GM12873 (cell line): ENCODE results near the gene PXYLP1.

ENCODE experiments used
- CTCF ChIP-seq: IDR thresholded peaks from 2 replicates; pipeline ENCODE4 v1.5.1; 2012; ENCODE audit warnings: low read depth, mild to moderate bottlenecking, moderate library complexity, low read length, control low read depth; ENCODE audit not compliant: insufficient read depth; ENCODE audit errors: missing control alignments

PXYLP1 gene

GRCh38 chr3:141291559-141292355, 60.1 kb downstream of the PXYLP1 start:
- no peak for TF ChIP-seq CTCF

DNA sequence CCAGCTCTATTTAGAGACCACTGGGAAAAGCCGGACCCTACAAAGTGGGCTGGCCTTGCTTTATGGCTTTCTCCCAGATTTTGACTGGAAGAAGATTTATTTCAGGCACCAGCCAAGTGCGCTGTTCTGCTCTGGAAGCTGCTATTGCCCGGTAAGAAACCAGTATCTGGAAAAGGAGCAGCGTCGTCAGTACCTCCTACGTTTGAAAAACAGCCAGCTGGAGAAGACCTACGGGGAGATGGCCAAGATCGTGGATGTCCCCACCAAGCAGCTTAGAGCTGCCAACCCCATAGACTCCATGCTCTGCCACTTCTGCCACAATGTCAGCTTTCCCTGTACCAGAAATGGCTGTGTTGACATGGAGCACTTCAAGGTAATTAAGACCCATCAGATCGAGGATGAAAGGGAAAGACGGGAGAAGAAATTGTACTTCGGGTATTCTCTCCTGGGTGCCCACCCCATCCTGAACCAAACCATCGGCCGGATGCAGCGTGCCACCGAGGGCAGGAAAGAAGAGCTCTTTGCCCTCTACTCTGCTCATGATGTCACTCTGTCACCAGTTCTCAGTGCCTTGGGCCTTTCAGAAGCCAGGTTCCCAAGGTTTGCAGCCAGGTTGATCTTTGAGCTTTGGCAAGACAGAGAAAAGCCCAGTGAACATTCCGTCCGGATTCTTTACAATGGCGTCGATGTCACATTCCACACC, 60.9 kb downstream of the PXYLP1 start:
- no peak for TF ChIP-seq CTCF

DNA sequence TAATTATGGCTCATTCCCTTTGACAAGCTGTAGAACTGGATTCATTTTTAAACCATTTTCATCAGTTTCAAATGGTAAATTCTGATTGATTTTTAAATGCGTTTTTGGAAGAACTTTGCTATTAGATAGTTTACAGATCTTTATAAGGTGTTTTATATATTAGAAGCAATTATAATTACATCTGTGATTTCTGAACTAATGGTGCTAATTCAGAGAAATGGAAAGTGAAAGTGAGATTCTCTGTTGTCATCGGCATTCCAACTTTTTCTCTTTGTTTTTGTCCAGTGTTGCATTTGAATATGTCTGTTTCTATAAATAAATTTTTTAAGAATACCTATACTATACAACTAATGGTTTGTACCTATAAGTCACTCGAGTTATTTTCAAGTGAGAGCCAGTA, 62.7 kb downstream of the PXYLP1 start:
- TF ChIP-seq CTCF = no peak

GRCh38 chr3:141294848-141295247, 63.2 kb downstream of the PXYLP1 start:
- TF ChIP-seq CTCF = no peak

DNA sequence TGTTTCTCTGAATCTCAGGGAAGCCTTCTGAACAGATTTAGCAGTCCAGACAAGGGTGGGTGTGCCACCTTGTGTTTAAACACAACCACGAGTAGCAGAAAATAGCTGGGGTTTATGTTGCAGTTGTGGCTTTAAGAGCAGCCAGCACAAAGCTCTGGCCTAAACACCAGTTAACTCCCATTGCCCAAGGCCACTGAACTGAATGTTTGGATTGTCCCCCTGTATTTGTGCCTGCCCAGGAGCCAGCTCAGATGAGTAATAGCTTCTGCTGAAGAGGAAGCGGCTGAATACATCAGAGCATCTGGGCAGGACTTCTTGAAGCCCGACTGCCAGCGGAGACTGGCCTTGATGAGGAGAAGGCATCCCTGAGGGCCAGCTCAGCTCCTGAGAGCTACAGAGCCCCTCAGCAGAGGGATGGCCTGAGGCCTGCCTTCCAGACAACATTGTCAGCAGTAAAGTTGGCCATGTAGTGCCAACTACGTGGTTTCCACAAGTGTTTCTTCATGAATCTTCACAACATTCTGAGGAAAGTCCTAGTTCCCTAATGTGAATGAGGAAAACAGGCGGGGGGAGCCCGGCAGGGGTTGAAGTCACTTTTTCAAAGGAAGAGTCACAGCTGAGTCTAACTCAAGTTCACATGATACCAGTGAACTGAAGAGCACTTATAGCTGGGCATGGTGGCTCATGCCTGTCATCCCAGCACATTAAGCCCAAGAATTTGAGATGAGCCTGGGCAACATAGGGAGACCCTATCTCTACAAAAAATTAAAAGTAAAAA, 70.9 kb downstream of the PXYLP1 start:
- TF ChIP-seq CTCF = no peak

DNA sequence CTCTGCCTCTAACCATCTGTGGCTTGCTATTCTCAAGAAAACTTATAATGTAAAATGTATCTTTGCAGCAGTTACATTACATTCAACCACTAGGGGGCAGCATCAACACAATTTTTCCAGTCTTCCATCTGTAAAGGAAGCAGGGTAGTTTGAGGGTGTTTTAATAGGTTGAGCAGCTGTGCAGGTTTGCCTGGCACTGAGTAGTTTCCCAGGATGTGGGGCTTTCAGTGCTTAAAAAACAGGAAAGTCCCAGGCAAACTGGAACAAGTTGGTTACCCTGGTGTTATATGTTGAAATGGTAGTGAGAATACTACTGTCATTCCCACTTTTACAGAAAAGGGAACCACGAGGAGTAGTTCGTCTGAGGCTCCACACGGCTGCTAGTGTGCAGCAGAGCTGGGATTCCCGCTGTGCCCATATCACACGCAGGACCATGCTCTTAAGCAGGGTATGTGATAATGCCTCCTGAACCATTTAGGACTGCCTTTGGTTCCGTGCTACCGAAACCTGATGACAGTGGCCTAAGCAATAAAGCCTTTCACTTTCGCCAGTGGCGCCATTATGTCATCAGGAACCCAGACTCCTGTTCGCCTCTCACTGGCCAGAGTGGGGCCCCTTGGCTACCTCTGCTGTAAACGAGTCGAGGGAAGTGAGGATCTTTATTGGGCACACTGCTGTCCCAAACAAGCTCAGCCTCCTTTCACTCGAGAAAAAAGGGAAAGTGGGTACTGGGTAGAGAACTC, 72.0 kb downstream of the PXYLP1 start:
- TF ChIP-seq CTCF = peak; percentile 60
